RPMI7951 (cell line): ENCODE data around the gene LDLRAD4. TPM values are rescaled to one million over a fixed set of nuclear protein-coding genes. Genes with fewer than 3 reads are reported as not detected.

Experiments
- DNase-seq: peaks from one replicate; pipeline ENCODE4 v3.0.0-alpha.2; 2012; ENCODE audit warnings: low read depth
- total RNA-seq: library from RNA; depleted of rRNA; stranded (reverse); fragments of >200 nt; shearing (Covaris generic); gene quantifications from 2 replicates; pipeline ENCODE4 v1.2.3, GENCODE V29; 2014; rRNA removed

The LDLRAD4 gene
- total RNA-seq = 0.10 and 0.24 TPM in 2 replicates

DNA sequence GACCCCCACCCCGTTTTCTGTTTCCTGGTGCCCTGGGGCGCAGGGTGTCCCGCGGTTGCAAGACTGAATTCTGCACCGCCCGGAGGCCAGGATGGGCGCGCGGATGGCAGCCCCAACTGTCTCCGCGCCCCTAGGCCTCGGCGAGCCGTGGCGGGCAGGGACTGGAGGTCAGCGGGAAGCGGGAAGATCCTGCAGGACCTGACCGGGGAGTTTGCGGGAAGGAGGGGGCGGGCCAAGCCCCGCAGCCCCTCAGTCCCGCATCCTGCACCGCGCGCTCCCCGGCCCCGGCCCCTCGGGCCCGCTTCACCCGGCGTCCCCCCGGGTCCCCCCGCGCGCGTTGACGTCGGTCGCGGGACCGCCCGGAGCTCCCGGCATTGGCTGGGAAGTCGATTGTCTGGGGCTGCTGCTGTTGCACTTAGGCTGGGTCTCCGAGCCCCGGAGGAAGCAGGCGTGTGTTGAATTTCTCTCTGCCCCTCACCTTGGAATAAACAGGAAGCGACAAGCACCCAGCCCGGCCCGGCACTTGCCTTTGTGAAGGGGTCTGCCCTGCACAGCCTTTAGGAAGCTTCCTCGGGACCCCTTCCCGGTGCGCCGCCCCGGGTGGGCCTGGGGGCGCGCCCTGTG is at the start of gene LDLRAD4:
LDLRAD4 (plus strand) TSS at position 393 of the 624 bp plus-strand sequence.
- DNase-seq = no peak

- no peak for DNase-seq
Measured at GRCh38 chr18:13173578-13174145, 44.9 kb upstream of the LDLRAD4 start.

- no peak for DNase-seq
Measured at GRCh38 chr18:13175266-13175665, 43.3 kb upstream of the LDLRAD4 start.

- no peak for DNase-seq
Measured at GRCh38 chr18:13175754-13176210, 42.8 kb upstream of the LDLRAD4 start.

GRCh38 chr18:13176847-13177246 is 41.7 kb upstream of the LDLRAD4 start:
- no peak for DNase-seq

GRCh38 chr18:13178197-13178596 is 40.4 kb upstream of the LDLRAD4 start:
- DNase-seq = no peak

- DNase-seq = peak; percentile 39
Measured at GRCh38 chr18:13178976-13179375, 39.6 kb upstream of the LDLRAD4 start.

DNA sequence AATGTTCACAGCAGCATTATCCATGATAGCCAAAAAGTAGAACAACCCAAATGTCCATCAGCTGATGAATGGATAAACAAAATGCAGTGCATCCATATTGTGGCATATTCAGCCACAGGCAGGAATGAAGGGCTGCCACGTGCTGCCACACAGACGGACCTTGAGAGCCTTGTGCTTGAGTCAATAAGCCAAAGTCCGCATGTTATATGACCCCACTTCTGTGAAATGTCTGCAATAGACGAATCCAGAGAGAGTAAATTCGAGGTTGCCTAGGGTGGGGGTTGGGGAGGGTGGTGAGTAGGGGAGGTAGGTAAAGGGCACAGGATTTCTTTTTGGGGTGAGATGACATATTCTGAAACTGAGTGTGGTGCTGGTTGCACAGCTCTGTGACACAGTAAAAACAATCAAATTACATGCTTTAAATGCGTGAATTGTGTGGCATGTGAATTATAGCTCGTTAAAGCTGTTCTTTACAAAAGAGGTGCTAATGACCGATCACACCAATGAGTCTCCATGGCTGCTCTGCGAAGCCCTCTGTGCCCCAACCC is 38.9 kb upstream of the LDLRAD4 start:
- DNase-seq = no peak

GRCh38 chr18:13180614-13181375 is 37.8 kb upstream of the LDLRAD4 start:
- DNase-seq = no peak

DNA sequence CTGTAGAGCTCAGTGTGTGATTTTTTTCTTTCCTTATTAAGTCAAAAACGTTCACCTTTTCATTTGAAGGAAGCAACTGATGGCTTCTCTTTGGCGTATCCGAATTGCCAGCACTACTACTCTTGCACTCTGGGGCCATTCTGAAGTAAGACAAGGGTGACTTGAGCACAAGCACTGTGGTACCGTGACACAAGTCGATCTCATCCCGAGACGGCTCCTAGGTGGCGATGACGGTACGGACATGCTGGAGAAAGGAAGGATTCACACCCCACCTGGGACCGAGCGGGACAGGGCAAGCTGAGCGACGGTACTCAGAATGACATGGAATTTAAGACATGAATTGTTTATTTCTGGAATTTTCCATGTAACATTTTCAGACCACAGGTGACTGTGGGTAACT is 36.8 kb upstream of the LDLRAD4 start:
- DNase-seq = no peak

DNA sequence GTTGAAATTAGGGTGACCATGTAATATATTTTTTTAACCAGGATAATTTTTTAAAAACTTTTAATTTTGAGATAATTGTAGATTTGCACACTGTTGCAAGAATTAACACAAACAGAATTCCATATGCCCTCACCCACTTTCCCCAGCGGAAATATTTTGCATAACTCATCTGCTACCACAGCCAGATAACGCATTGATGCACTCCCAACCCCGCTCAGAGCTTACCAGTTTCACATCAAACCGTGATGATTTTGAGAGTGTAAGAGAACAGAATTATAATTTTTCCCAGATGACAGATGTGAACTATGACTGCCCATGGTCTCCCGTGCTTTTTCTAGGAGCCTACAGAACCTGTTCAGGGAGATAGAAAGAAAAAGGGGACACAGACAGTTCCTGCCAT is 35.2 kb upstream of the LDLRAD4 start:
- DNase-seq = no peak

GRCh38 chr18:13183790-13184189 is 34.8 kb upstream of the LDLRAD4 start:
- no peak for DNase-seq

- no peak for DNase-seq
Measured at GRCh38 chr18:13184396-13184795, 34.2 kb upstream of the LDLRAD4 start.

DNA sequence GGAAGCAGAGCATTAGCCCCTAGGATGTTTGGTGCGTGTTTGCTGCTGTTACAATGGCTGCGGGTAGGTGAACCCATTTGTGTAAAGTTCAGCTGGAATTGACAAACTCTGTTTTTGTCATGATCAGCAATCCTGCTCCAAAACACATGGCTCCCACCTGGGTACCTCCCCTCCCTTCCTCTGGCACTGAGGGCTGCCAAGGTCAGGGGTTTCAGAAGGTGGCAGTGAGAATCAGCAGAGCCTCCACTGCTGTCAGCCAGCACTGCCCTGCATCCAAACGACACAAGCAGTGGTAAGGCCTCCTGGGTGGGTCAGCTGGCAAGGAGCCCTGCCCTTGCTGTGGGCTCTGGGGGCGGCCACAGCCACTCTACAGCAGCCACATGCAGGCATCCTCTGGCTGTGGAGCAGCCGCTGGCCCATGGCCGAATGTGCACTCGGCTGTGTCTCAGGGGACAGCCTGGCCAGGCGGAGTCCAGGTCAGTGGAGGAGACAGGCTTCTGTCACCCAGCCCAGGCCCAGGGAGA is 32.8 kb upstream of the LDLRAD4 start:
- DNase-seq = no peak

- DNase-seq = no peak
Measured at GRCh38 chr18:13186687-13187086, 31.9 kb upstream of the LDLRAD4 start.

GRCh38 chr18:13187498-13187897 is 31.1 kb upstream of the LDLRAD4 start:
- no peak for DNase-seq

DNA sequence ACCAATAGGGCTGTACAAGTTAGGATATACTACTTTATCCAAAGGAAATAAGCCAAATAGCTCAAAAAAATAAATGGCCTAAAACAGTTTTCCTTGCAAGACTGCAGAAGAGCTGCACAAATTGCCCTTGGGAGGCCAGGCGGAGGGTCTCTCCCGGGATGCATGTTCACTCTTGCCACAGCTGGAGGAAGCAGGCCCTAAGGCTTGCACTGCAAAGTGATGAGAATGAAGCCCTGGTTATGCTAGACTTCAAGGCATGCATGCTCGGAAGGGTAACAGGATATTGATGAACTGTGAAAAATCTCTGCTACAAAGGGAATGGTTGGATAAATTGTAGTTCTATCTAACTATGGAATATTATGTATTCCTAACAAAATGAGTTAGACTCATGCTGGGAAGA is 27.5 kb upstream of the LDLRAD4 start:
- no peak for DNase-seq

DNA sequence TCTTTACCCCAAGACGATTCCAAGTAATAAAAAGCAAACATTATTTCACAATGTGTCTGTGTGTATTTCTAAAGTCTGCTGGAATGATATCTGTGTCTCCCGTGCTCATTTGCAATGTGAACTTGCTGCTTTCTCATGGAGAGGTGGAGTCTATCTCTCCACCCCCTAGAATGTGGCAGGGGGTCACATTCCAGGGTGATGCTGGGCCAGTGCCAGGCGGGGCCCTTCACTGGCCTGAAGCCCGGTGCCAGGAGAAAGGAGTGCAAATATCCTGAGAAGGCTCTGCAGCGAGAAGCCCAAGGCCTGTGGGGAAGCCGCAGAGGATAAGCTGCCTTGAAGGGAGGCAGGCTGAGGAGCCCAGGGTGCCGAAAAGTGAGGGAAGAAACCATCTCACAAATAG is 26.8 kb upstream of the LDLRAD4 start:
- no peak for DNase-seq

DNA sequence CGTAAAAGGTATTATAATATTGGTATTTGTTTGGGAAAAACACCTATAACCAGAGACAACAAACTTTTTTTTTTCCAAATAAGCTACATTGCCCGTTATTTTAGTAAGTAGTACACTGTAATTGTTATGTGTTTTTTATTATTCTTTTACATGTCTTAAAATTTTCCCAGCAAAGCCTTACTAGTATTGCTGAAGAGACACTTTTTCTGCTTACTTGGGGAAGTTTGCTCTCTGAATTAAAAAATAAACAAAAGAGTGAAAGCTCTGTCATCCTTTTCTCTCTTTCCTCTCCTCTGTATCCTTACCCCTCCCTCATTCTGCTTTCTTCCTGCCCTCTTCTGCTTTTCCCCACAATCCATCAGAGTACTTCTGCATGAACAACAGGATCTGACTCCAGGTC is 25.6 kb upstream of the LDLRAD4 start:
- no peak for DNase-seq

DNA sequence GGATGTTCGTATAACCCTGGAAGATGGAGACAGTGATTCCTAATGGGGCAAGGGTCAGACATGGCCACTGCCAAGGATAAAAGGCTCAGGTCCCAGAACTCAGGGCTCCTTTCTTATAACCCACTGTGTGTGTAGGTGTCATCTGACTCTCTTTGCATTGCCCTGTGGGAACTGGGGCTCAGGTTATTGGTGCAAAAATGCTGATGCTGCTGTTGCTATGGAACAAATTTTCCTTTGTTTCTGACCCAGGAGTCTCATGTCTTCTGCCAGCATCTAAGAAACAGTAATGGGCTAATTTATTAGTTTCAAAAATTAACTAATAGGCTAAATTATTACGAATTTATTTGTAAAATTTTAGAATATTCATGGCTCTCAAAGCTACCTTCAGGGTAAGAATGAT is 24.3 kb upstream of the LDLRAD4 start:
- DNase-seq = no peak

DNA sequence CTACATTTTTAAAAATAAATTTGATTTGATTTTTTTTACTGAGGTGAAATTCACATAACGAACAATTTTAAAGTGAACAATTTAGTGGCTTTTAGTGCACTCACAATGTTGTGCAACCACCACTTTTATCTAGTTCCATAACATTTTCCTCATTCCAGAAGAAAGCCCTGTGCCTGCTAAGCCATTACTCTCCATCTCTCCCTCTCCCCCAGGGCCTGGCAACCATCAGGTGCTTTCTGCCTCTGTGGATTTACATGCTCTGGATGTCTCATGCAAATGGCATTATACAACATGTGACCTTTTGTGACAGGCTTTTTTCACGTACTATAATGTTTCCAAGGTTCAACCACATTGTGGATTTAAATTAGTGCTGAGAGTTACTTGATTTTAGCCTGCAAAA is 19.9 kb upstream of the LDLRAD4 start:
- DNase-seq = no peak

DNA sequence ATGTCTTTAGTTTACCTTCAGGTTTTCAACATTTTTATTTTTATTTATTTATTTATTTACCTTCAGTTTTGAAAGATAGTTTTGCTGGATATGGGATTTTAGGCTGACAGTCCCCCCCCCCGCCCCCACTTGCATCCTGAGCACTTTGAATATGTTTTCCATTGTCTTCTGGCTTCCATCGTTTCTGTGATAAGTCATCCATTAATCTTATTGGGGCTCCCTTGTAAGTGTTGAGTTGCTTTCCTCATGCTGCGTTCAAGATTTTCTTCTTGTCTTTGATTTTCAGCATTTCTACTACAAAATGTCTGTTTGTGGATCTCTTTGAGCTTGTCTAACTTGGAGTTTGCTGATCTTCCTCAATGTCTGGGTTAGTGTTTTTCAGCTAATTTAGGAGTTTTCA is 19.4 kb upstream of the LDLRAD4 start:
- no peak for DNase-seq

GRCh38 chr18:13201292-13201691 is 17.3 kb upstream of the LDLRAD4 start:
- no peak for DNase-seq
